Ureter (tissue), 1 donor: Measurements from ENCODE around the gene KICS2. TPM values are rescaled to one million over a fixed set of nuclear protein-coding genes. Genes with fewer than 3 reads are reported as not detected.
"Not testable (repeated sequence)": the region's sequence is repeated elsewhere in the genome, so short reads cannot be mapped to it uniquely, and the experiment has no call there.

Experiments used
- DNase-seq: peaks from one replicate; pipeline ENCODE4 v3.0.0-alpha.2; 2020; ENCODE audit warnings: low spot score
- total RNA-seq: library from RNA; stranded (reverse); gene quantifications from one replicate; pipeline ENCODE4 v1.2.4, GENCODE V29; 2023
- donor health status: DM: yes; HTN: yes; CAD: no.

The KICS2 gene
- total RNA-seq, 1 donor from 2014 or later: 17.2 TPM

DNA sequence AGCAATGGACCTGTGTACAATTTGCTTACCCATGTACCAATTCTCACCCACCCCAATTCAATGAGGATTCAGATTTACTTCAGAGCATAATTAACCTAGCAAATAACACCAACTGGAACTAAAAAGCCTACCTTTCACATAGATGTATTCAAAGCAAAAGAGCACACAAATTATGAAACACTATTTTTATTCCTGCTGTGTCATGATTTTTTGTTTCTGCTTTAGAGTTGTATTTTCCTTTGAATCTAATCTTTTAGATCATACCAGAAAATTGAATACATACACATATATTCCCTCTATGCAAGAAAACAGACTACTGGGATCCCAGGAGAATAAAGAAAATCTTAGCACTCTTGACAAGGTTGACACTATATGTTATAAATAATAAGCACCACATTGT is 5.9 kb downstream of the KICS2 start:
- no peak for DNase-seq

DNA sequence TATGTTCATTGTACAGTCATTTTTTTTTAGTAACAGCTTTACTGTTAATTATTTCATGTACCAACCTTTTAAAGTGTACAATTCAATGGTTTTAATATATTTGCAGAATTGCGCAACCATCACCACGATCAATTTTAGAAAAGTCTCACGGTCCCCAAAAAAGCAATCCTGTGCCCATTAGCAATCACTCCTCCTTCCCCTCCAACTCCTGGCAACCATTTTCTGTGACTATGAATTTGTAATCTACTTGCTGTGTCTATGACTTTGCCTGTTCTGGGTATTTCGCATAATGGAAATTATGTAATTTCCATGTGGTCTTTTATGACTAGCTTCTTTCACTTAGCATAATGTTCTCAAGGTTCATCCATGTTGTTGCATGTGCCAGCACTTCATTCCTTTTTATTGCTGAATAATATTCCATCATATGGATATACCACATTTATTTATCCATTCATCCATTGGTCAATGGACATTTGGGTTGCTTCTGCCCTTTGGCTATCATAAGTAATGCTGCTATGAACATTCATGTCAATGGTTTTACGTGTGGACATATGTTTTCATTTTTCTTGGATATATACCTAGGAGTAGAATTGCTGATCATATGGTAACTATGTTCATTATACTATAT is 9.9 kb downstream of the KICS2 start:
- DNase-seq: no peak

DNA sequence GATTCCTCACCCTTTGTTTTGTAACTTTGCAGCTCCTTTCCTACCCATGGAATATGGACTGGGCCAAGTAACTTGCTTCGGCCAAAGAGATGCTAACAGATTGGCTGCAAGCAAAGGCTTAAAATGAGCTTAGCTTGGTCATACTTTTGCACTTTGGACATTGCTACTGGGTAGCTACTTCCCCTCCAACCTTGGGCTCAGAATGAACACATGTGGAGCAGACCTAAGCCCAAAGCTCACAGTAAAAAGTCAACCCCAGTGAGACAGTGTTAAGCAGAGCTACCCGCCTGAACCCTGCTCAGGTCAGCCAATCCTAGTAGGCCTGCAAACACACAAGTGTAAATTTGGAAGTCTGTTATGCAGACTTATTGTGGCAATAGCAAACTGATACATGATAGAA is 14.6 kb downstream of the KICS2 start:
- no peak for DNase-seq

DNA sequence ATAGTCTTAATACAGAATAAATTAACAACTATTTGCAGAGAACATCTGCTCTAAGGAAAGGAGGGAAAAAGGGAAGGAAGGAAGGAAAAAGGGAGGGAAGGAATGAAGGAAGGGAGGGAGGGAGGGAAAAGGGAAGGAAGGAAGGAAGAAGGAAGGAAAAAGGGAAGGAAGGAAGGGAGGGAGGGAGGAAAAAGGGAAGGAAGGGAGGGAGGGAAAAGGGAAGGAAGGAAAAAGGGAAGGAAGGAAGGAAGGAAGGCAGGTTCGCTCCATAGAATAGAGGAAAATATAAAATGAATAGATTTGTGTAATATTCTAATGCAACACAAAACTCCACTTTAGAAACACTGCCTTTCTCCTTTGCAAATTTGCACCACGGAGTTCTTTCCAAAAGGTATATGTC is 16.6 kb downstream of the KICS2 start:
- no peak for DNase-seq

DNA sequence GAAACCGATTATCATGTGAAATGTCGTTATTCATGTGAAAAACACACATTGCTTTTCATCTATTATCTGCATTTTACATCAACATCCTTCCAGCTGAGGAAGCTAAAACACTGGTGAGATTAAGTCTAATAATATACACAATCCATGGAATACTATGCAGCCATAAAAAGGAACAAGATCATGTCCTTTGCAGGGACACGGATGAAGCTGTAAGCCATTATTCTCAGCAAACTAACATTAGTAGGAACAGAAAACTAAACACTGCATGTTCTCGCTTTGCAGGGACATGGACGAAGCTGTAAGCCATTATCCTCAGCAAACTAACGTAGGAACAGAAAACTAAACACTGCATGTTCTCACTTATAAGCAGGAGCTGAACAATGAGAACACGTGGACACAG is 18.3 kb downstream of the KICS2 start:
- DNase-seq: no peak

DNA sequence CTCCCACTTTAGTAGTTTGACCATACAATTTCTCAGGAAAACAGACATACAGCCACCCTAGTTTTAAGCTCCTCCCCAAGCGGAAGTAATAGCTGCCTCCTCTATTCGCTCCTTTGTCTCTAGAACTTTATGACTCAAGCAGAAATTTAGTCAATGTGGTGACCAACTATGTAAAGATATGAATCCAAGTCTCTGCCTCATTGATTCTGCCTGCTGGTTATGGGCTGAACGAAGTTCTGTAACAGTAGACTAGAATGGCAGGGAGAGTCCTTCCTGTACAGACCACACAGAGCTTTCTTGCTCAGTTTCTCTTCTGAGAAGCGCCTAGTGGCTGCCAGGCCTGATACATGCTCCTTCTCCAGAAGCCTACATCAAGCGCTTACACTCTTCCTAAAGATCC is 19.1 kb downstream of the KICS2 start:
- DNase-seq: no peak

DNA sequence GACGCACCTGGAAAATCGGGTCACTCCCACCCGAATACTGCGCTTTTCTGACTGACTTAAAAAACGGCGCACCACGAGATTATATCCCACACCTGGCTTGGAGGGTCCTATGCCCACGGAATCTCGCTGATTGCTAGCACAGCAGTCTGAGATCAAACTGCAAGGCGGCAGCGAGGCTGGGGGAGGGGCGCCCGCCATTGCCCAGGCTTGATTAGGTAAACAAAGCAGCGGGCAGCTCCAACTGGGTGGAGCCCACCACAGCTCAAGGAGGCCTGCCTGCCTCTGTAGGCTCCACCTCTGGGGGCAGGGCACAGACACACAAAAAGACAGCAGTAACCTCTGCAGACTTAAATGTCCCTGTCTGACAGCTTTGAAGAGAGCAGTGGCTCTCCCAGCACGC is 26.3 kb downstream of the KICS2 start:
- not testable (repeated sequence) for DNase-seq

DNA sequence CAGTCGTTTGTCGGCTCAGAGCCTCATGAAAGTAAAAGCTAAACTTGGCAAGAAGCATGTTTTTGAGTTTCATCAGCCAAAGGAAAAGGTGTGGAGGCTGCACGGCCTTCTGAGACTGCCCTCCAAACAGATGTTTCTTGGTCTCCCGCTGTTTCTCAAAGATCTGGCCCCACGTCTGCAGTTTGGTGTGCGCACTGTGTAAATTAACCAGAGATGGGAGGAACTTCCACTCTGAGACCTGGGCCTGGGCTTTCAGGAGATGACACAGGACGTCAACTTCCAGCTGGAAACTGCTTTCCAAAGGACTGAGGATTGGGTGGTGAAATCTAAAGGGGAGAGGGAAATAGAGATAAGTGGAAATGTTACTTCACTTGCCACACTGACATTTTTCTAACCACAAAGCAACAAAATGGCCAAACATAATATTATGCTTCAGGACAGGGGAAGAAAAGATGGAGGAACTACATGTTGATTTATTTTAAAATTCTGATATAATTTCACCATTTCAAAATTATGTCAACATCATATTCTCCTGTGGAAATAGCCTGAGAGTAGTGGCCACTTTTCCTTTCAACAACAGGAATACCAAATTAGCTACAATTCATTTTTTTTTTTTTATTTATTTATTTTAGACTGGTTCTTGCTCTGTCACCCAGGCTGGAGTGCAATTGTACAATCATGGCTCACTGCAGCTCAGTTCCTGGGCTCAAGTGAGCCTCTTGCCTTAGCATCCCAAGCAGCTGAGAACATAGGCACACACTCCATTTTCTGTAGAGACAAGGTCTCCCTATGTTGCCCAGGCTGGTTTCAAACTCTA is 27.6 kb downstream of the KICS2 start:
- DNase-seq: no peak

DNA sequence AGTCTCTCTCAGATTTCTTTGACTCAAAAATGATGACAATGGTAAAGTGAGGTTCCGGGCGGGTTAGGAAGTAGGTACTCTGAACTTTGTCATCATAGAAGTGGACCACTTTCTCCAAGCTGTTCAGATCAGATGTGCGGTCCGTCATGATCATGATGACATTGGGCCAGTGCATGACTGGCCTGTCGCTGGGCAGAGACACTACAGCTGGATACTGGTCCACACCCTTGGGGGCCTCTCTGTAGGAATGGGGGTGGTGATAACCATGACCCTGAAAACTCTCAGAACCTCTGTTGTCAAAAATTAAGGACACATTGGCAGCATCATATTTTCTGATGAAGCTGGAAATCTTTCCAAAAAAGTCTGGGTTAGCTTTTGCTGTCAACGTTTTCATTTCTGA is 28.2 kb downstream of the KICS2 start:
- no peak for DNase-seq

DNA sequence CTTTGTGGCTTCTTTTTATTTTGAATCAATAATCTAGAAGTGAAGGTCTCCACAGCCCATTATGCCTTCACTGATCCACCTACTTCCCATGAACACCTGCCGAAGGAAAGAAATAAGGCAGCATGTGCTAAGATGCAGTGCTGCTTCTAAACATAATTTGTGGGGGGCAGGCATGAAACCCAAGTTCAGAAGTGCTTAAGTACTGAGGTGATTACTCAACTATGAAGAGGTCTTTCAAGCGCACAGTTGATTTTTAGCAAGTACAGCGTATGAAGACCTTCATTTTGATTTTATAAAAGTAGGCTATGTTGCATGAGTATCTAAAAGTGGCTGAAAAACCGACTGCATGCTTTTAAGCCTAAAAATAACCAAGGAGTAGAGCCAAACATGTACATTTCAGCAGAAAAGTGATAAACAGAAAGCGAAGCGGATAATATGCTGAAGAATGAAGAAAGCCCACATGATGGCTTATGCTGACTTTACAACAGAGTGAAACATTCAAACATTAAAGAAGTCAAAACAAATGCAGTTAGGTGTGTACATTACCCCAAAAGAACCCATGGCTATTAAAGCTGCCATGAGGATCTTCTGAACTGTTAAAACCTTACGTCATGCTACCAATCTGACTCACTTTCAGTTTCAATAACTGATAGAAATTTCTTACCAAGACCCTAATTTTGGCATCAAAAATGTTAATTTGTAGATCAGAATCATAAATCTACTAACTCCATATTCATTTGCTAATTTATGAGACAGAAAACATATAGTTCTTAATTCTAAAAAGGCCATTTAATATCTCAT is 29.3 kb downstream of the KICS2 start:
- DNase-seq: no peak

DNA sequence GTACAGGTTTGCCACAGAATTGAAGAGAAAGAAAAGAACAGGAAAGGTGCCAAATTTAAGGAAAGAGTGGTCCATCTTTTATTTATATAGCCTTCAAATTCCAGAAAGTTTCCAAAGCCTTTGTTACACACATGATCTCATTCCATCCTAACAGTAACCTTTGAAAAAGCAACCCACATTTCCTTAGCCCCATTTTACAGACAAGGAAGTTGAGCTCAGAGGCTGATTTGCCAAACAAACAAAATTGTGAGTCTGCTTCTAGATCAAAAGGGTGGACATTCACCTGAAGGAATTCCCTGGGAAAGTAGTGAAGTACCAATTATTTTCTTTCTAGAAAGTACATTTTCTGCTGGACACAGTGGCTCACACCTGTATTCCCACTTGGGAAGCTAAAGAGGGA is 32.0 kb downstream of the KICS2 start:
- no peak for DNase-seq

DNA sequence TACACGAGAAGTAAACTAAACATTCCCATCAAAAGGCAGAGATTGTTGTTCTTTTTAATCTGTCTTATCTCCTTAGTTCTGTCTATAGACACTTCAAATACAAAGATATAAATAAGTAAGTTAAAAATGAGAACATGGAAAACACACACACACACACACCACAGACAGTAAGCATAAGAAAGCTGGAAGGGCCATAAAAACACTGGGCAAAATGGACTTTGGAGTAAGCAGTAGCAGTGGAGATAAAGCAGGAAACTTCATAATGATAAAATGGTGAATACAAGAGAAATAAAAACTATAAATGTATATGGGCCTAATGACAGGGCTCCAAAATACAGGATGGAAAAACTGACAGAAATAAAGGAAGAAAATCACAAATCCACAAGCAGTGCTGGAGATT is 32.6 kb downstream of the KICS2 start:
- no peak for DNase-seq

DNA sequence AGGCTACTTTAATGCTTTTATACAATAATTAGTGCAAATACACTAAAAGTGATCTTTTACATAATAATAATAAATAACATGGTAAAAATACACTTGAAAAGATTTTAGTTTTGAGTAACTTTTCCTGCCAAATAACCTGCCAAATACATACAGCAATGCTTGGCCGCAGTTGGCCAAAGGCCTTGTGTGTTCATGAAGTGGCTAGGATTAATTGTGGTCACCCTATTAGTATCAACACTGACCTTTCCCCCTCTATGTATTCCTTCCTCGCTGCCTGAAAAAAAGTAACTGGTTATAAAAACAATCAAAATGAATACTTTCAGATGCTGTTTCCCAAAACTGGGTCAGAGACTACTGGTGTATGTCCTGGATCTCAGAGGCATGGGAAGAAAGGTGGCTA is 34.3 kb downstream of the KICS2 start:
- no peak for DNase-seq

DNA sequence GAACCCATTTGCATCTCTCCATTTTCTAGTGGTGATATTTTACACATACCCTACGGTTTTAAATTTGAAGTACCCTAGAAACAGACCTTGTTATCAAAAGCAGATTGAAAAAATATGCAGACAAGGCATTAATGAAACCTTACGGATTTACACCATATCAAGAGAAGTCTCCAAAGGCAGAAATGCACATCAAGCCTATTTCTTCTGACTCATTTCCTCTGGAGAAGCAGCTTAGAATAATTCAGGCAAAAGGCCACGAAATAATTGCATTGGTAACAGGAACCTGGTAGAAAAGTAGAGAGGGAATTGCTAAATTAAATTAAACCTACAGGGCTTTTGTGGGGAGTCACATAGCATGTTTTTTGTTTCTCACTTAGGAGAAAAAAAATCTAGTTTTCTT is 34.7 kb downstream of the KICS2 start:
- no peak for DNase-seq

DNA sequence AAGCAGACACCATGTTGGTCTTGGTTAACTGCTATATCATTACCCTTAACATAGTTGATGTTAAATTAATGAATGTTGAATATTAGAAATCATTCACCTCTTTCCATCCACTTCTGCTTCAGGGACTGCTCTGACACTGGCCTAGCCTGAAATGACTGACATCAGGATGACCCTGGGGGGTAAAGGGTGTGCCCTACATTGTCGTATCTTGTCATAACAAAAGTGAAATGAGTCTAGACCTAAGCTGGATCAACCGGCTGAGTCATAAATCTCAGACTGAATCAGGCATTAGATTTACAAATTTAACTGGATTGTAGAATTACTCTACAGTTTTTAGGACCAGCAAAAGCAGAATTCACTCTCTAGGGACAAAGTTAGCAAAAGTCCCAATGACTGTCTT is 35.3 kb downstream of the KICS2 start:
- DNase-seq: no peak

DNA sequence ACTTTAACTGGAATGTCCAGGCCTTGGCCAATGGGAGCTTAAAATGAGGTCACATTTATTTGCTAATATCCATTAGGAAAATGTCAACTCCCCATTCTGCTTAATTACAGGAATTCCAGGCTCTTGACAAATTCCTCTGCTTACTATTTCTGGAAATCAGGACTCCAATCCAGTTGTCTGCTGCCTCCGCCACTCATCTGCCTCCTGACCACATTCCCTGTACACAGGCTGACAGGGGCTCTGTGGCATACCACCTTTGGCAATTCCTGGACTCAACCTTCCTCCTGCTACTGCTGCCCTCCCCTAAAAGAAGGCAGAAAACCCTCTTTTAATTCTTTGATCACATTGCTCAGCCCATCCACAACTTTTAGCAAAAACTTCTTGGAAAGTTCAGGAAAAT is 37.9 kb downstream of the KICS2 start:
- DNase-seq: no peak

DNA sequence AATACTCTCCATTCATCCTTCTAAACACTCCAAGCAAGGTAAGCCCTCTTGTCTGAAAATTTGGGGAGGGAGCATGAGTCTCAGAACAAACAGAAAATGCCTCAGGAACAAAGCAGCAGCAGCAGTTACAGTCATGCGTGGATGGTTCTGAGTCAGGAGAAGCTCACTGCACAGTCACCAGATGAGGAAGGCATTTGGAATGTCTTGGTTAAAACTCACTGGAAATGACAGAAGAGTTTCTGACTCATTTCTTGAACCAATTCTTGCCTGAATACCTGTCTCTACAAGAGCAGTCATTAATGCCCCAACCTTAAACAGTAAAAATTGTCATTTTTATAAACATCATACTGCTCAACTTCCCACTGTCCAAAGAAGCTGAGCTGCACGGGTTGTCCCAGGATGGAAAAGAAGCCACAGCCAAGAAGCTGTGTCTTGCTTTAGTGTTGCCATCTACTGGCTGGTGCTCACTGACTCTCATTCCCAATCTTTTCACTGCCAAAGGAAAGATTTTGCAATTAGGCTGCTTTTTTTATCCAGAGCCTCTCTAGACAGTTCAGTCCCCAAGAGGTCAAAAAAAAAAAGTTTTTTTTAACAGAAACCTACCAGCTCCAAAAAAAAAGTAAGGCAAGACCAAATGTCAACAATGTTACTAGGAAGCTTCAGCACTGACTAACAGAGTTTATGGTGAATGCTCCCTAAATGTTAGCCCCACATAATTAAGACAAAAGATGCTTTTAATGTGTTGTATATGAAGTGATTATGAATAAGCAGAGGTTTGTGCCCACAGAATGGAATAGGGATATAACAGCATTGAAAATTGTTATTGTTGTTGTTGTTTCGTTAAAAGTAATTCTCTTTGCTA is 40.4 kb downstream of the KICS2 start:
- peak; percentile 48 for DNase-seq

DNA sequence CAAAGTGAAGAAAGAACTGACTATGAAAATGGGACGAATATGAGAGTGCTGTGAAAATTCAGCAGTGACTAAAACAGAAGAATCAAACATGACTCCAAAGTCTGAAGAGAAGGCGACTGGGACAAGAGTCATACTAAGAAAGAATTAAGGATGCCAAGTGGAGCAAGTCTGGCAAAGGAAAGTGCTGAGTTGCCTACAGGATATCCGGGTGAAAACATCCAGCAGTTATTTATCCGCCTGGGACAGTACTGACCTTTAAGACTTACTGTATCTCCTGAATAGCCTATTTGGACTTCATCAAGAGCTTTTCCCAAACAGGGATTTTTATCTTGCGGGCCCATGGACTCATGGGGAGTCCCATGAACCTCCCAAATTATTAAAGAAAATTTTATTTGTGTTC is 41.1 kb downstream of the KICS2 start:
- no peak for DNase-seq

DNA sequence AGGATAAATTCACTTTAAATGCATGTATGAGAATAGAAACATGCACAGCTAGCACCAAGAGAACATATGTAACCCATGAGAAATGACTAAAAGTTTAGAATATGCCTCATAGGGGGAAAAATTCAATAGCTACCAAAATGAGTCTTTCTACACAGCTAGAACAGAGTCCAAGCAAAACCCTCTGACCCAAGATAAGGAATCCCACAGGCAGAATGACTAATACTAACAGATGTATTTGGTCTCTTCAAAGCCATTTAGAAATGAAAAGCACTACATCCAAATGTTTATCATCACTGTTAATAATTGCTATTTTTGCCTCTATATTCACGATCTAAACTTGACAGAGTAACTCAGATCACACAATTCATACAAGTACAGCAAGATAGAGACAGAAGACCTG is 44.0 kb downstream of the KICS2 start:
- DNase-seq: no peak

DNA sequence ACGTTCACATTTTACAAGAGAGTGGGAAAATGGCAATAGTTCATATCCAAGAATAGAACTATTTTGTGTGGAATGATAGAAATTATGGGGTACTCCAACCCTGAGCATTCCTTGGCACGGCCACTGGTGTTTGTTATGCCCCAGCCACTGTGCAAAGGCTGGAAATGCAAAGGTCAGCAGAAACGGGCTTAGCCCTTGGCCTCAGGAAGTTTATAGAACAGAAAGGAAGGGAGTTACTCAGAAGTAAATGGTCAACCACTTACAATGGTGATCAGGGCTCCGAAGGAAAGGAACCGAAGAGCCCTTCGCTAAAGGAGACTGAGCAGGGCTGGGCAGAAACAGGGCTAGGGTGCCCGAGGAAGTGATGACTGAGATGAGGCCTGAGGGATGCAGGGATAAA is 45.1 kb downstream of the KICS2 start:
- DNase-seq: no peak

DNA sequence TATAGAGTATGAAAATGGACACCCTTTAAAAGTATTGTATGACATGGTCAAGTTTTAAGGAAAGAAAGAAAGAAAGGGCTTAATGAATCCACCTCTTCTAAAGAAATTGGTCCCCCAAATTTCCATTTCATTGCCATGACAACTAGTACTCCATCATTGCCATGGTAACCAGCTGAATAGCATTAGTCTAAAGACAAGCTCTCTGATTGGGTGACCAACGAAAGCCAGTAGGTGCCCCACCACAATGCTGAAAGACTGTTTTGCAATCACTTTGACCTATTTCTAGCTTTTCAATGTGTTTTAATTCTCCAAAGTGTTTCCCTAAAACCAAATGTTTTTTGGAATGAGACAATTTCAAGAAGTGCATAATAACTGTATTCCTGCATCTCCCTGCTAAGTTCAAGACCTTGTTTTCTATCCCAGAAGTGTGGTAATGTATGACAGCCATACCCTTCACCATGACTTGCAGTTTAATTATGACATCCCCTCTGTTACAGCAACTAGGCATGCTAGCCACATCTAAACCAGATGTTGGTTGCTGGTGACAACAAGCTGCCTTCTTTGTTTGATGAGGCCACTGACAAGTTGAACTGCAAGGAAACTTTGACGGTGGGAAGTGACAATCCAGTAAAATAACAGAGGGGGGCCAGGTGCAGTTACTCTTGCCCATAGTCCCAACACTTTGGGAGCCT is 46.7 kb downstream of the KICS2 start:
- no peak for DNase-seq
